ENCODE data around the gene DTNB. TPM values are rescaled to one million over a fixed set of nuclear protein-coding genes. Genes with fewer than 3 reads are reported as not detected.

DTNB gene
- total and polyA plus RNA-seq, 2 donors (not counting 1 experiment from before 2014, with no cell fraction given), result 25.7 to 37.3 TPM

GRCh38 chr2:25481381-25482300 is 191.7 kb downstream of the DTNB start:
- Histone ChIP-seq H3K27me3 (replicated peaks in 1 of 4; ENCODE audit: control extremely low read depth in 1 of 4, control insufficient read depth in 3 of 4, insufficient read depth in 4 of 4, low read length in 3 of 4) (no peaks in the 10 kb centered on the region), H3K4me2 (replicated peaks; ENCODE audit: low read depth, low read length, poor library complexity, severe bottlenecking) (no peak overlapping the region), H4K20me1 (ENCODE audit: control insufficient read depth, insufficient read depth, low read length, poor library complexity, severe bottlenecking) (no peaks in the 10 kb centered on the region), H3K36me3 (replicated peaks in 1 of 2; ENCODE audit: control extremely low read depth in 1 of 2, control insufficient read depth in 1 of 2, extremely low read depth in 1 of 2, insufficient read depth in 2 of 2, low read length in 1 of 2) (no peaks in the 10 kb centered on the region), H3K4me3 (ENCODE audit: control extremely low read depth in 1 of 5, extremely low read depth in 1 of 5, insufficient read depth in 1 of 5, low read depth in 2 of 5, low read length in 4 of 5) (no peak overlapping the region), H3K27ac (ENCODE audit: low read length in 2 of 2) (no peak overlapping the region), H3K9me3 (ENCODE audit: control extremely low read depth in 1 of 3, control insufficient read depth in 2 of 3, insufficient read depth in 1 of 3, low read length in 2 of 3) (no peaks in the 10 kb centered on the region), H3K79me2 (ENCODE audit: control insufficient read depth, insufficient read depth, low read length) (no peaks in the 10 kb centered on the region), H3K4me1 (ENCODE audit: control insufficient read depth in 2 of 2, insufficient read depth in 2 of 2, low read length in 2 of 2) (peaks cover 20 to 24% of the 10 kb centered on the region in 2 donors), H2AFZ (ENCODE audit: insufficient read depth, low read depth, low read length, poor library complexity, severe bottlenecking) (no peak overlapping the region), H3K9ac (ENCODE audit: low read length) (no peak overlapping the region)
- Mint-ChIP-seq H3K27me3 (no peaks in the 10 kb centered on the region), H3K4me1 (peaks cover 33% of the 10 kb centered on the region), H3K4me3 (no peak overlapping the region), H3K9me3 (ENCODE audit: insufficient read depth) (no peaks in the 10 kb centered on the region), H3K27ac (no peak overlapping the region)
- WGBS (ENCODE audit: insufficient coverage), result 100% methylated on average over 1 of the region's 4 CpGs
- ATAC-seq (ENCODE audit: low read depth) (no peak), DNase-seq (no peak)
- ChIA-PET CTCF (interaction anchor here (0.7 to 1.2 kb wide), 2 partner anchors 62 to 240 kb away, joined by 3 read pairs; no protein-coding TSS in a partner anchor), POLR2A (no interaction called here)
- intact Hi-C loops (cut with micrococcal nuclease), result loop anchor here (2.0 to 5.0 kb wide), 2 partner anchors 41 to 61 kb away; no protein-coding TSS in a partner anchor
- no peak for TF ChIP-seq CTCF (IDR thresholded peaks at IDR 0.05)
- no peak for TF ChIP-seq EZH2 (IDR thresholded peaks at IDR 0.05; ENCODE audit: borderline replicate concordance, insufficient read depth, low read depth, low read length, poor library complexity, severe bottlenecking)

- ATAC-seq (ENCODE audit: low read depth) (no peak), DNase-seq (no peak)
- no peak overlapping the region for H3K9ac ChIP-seq (ENCODE audit: low read length)
- no peak overlapping the region for H3K4me2 ChIP-seq (replicated peaks; ENCODE audit: low read depth, low read length, poor library complexity, severe bottlenecking)
- ChIA-PET CTCF (interaction anchor here (0.7 to 1.2 kb wide), 2 partner anchors 61 to 239 kb away, joined by 3 read pairs; no protein-coding TSS in a partner anchor), POLR2A (no interaction called here)
- peaks cover 0 to 7% (median 5%) of the 10 kb centered on the region in 3 donors for H3K9me3 ChIP-seq (ENCODE audit: control extremely low read depth in 1 of 3, control insufficient read depth in 2 of 3, insufficient read depth in 1 of 3, low read length in 2 of 3)
- intact Hi-C loops (cut with micrococcal nuclease), result loop anchor here (5.0 kb wide), 1 partner anchor 42 kb away; no protein-coding TSS in a partner anchor
- H3K36me3 ChIP-seq (replicated peaks in 1 of 2; ENCODE audit: control extremely low read depth in 1 of 2, control insufficient read depth in 1 of 2, extremely low read depth in 1 of 2, insufficient read depth in 2 of 2, low read length in 1 of 2), result no peaks in the 10 kb centered on the region
- H3K27me3 ChIP-seq (replicated peaks in 1 of 4; ENCODE audit: control extremely low read depth in 1 of 4, control insufficient read depth in 3 of 4, insufficient read depth in 4 of 4, low read length in 3 of 4), result no peaks in the 10 kb centered on the region
- peaks cover 20 to 24% of the 10 kb centered on the region in 2 donors for H3K4me1 ChIP-seq (ENCODE audit: control insufficient read depth in 2 of 2, insufficient read depth in 2 of 2, low read length in 2 of 2)
- no peaks in the 10 kb centered on the region for H4K20me1 ChIP-seq (ENCODE audit: control insufficient read depth, insufficient read depth, low read length, poor library complexity, severe bottlenecking)
- peaks cover 32% of the 10 kb centered on the region for H3K4me1 Mint-ChIP-seq
- H2AFZ ChIP-seq (ENCODE audit: insufficient read depth, low read depth, low read length, poor library complexity, severe bottlenecking), result no peak overlapping the region
- H3K79me2 ChIP-seq (ENCODE audit: control insufficient read depth, insufficient read depth, low read length), result no peaks in the 10 kb centered on the region
- no CpG with 5 or more reads among the region's 7 CpGs for WGBS (ENCODE audit: insufficient coverage)
- no peak overlapping the region for H3K27ac ChIP-seq (ENCODE audit: low read length in 2 of 2)
- H3K9me3 Mint-ChIP-seq (ENCODE audit: insufficient read depth), result peaks cover 1% of the 10 kb centered on the region
- no peaks in the 10 kb centered on the region for H3K27me3 Mint-ChIP-seq
- TF ChIP-seq EZH2 (IDR thresholded peaks at IDR 0.05; ENCODE audit: borderline replicate concordance, insufficient read depth, low read depth, low read length, poor library complexity, severe bottlenecking), result no peak
- no peak for TF ChIP-seq CTCF (IDR thresholded peaks at IDR 0.05)
- no peak overlapping the region for H3K4me3 ChIP-seq (ENCODE audit: control extremely low read depth in 1 of 5, extremely low read depth in 1 of 5, insufficient read depth in 1 of 5, low read depth in 2 of 5, low read length in 4 of 5)
- H3K4me3 Mint-ChIP-seq, result no peak overlapping the region
- H3K27ac Mint-ChIP-seq, result no peak overlapping the region
These were observed 192.8 kb downstream of the DTNB start for GRCh38 chr2:25480561-25480960.

All from B cell (primary cell).